COLO829 (cell line): Measurements from ENCODE around the gene USP37.
A peak's percentile ranks its signal among the peaks of the same experiment; 100 is the strongest.

ENCODE experiments used
- DNase-seq: peaks from one replicate; pipeline ENCODE4 v3.0.0; 2012; ENCODE audit warnings: low spot score

Gene USP37

GRCh38 chr2:218474527-218474926 lies 93.6 kb downstream of the USP37 start:
- DNase-seq, result no peak

GRCh38 chr2:218472988-218473387 lies 95.2 kb downstream of the USP37 start:
- no peak for DNase-seq

- DNase-seq, result no peak
These were observed 96.2 kb downstream of the USP37 start for GRCh38 chr2:218471982-218472381.

GRCh38 chr2:218471036-218471435 lies 97.1 kb downstream of the USP37 start:
- no peak for DNase-seq

GRCh38 chr2:218470448-218470847 lies 97.7 kb downstream of the USP37 start:
- DNase-seq, result no peak

- peak; percentile 13 for DNase-seq
These were observed 102.0 kb downstream of the USP37 start for GRCh38 chr2:218465987-218466633.

- no peak for DNase-seq
These were observed 109.6 kb downstream of the USP37 start for GRCh38 chr2:218458598-218458997.

- no peak for DNase-seq
These were observed 111.3 kb downstream of the USP37 start for GRCh38 chr2:218456849-218457248.

GRCh38 chr2:218452079-218452478 lies 116.1 kb downstream of the USP37 start:
- DNase-seq, result no peak

GRCh38 chr2:218448934-218449333 lies 119.2 kb downstream of the USP37 start:
- DNase-seq, result peak; percentile 42

GRCh38 chr2:218447072-218447471 lies 121.1 kb downstream of the USP37 start:
- no peak for DNase-seq

- DNase-seq, result no peak
These were observed 121.6 kb downstream of the USP37 start for GRCh38 chr2:218446547-218446946.

- DNase-seq, result no peak
These were observed 122.5 kb downstream of the USP37 start for GRCh38 chr2:218445602-218446001.

GRCh38 chr2:218444692-218445357 lies 123.3 kb downstream of the USP37 start:
- no peak for DNase-seq

- no peak for DNase-seq
These were observed 129.6 kb downstream of the USP37 start for GRCh38 chr2:218438596-218438995.

- DNase-seq, result no peak
These were observed 130.2 kb downstream of the USP37 start for GRCh38 chr2:218437969-218438368.

- DNase-seq, result no peak
These were observed 131.2 kb downstream of the USP37 start for GRCh38 chr2:218436992-218437391.

- no peak for DNase-seq
These were observed 132.9 kb downstream of the USP37 start for GRCh38 chr2:218435003-218435982.

GRCh38 chr2:218434456-218434855 lies 133.7 kb downstream of the USP37 start:
- DNase-seq, result no peak

GRCh38 chr2:218432676-218433365 lies 135.3 kb downstream of the USP37 start:
- DNase-seq, result no peak

GRCh38 chr2:218431878-218432277 lies 136.3 kb downstream of the USP37 start:
- DNase-seq, result no peak

GRCh38 chr2:218430721-218431120 lies 137.4 kb downstream of the USP37 start:
- no peak for DNase-seq
